Skeletal muscle cell (primary cell): ENCODE results near the gene ARPC2.
A peak's percentile ranks its signal among the peaks of the same experiment; 100 is the strongest.
"Not testable (repeated sequence)": the region's sequence is repeated elsewhere in the genome, so short reads cannot be mapped to it uniquely, and the experiment has no call there.

Experiments
- DNase-seq: peaks from one replicate; pipeline ENCODE4 v3.0.0-alpha.2; 2010; ENCODE audit warnings: low read depth
- H3K4me3 ChIP-seq: 2 replicates; pipeline ENCODE4 v1.5.1; 2011; ENCODE audit warnings: low read depth, mild to moderate bottlenecking, control low read depth, low read length, moderate library complexity

ARPC2 gene

DNA sequence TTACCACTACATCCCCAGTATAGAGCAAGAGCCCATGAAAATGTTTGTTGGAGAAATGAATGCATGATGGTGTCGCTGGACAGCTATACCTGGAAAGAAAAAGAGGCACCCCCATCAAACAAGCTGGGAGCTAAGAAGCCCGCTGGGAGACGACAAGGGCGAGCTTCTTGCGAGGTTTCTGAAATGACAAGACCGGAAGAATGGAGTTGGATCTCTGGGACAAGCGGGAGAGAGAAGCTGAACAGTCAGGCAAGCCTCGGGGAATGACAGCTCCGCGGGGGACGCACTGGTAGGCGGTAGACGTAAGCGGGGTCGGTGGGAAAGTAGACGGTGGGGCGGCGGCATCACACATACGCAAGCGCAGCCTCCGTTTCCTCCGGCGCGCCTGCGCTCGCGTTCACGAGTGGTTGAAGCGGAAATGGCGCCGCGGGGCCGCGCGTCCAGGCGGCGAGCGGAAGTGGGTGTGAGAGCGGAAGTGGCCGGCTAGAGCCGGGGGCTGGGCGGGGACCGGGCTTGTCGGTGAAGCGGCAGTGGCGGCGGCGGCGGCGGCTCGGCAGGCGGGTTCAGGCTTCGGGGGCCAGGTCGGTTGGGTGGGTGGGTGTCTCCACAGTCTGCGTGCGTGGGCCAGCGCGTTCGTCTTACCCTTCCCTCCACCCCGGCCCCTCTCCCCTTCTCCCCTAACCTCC is at the start of gene ARPC2:
TSS of gene ARPC2 (plus strand) at position 516 of the 686 bp plus-strand sequence. CDS start 282 bp downstream, outside the sequence.
- H3K4me3 ChIP-seq = peak within 1 kb of the TSS; percentile 99
- peak; percentile 93 for DNase-seq

DNA sequence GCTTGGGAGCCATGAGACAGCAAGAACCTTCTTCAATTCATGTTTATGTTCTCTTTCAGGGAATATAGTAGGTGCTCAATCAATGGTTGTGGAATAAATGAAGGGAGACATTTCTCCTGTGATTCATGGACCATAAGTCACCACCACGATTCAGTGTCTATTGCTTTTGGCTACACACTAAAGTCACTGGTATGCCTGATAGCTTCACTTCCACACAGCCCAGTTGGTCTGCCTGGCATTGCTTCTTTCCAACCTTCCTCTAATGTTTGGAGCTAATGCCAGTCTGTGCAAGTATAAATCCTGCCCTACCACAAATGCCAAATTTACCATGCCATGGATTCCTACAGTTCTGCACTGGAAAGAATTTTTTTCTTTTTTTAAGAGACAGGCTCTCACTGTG is 49.0 kb upstream of the ARPC2 start:
- no peak for DNase-seq
- no peak overlapping the region for H3K4me3 ChIP-seq

DNA sequence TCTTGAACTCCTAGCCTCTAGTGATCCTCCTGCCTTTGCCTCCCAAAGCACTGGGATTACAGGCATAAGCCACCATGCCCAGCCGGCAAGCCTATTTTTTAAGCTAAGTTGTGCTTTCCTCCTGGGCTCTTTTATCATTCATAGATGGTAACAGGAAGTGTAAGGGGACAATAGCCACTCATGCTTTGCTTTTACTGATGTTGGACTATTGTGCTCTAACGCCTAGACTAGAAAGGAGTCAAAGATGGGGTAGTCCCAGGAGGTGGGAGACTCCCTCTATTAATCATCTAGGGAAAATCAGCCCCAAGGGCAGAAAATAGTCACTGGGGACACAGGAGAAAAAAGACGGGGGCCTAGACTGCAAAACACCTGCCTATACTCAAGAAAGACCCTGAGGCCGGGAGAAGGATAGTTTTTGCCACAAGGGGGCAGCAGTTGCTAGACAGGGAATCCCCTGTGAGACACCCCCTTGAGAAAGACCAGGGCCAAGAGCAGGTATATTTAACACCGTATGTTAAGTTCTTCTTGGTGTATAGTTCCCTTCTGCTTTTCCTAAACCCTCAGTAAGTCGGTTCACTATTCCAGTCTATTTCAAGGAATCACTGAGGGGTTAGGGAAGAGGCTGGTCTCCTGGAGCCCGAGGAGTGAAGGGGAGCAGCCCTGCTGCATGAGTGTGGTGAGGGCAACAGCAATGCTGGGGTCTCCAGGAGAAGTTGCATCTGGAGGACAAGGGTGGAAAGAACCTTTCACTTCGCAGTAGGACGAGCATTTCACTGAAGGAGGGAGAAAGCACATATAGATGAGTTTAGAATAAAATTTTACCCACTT is 48.1 kb upstream of the ARPC2 start:
- DNase-seq = no peak

DNA sequence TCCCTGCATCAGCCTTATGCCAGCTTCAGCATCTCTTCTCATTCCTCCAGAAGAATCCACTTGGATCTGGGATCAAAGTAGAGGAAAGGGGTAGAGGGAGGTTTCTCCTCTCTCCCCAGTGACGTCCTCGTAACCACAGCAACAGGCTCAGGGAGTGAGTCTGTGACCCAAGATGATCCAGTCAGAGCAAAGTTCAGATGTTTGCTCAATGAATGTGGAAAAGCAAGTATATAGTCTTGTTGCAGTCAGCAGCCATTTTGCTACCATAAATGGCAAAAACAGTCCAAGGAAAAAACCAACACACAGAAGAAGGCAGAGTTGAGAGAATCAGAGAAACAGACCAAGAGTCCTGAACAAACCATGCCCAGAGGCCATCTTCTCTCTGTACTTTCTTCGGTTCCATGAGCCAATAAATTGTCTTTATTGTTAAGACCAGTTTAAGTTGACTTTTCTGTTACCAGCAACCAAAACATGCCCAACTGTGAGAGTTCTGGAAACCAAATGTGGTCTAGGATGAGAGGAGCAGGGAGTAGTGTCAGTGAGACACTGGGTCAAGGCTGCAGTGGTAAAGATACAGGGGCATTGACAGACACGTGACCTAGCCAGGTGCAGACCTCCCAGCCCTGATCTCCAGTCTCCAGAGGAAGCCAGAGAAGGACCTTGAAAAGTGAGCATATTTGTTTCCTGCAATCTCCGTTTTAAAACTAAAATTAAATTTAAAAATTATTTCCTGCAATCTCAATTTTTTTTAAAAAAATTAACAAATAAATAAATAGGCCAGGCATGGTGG is 47.0 kb upstream of the ARPC2 start:
- H3K4me3 ChIP-seq = no peak overlapping the region
- DNase-seq = no peak

More for the DNA sequence above, 48.1 kb upstream of the ARPC2 start:
- no peak overlapping the region for H3K4me3 ChIP-seq

DNA sequence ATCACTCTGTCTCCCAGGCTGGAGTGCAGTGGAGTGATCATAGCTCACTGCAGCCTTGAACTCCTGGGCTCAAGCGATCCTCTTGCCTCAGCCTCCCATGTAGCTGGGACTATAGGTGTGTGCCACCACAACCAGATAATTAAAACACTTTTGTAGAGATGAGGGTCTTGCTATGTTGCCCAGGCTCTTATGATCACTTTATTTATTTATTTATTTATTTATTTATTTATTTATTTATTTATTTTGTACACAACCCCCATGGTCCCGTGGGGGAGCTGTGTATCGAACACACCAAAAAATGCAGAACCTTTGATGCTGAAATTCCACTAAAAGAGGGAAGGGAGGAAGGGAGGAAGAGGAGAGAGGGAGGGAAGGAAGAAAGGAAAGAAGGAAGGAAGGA is 45.2 kb upstream of the ARPC2 start:
- H3K4me3 ChIP-seq, DNase-seq: not testable (repeated sequence)

DNA sequence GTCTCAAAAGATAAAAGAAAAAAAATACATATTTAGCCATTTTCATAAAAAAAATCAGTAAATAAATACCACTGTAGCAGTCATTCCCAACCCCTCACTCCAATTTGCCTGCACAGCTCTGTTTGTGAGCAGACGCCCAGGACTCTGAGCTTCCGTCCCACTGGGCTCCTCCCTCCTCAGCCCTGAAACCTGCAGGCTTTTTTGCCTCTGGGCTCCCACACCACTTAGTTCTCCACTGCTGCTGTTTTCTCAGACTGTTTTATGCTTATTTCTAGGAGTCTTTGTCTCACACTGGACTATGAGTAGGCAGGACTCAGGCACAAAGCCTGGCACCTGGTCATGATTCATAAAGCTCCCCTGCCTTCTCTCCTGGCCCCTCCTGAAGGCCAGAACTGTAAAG is 44.1 kb upstream of the ARPC2 start:
- no peak overlapping the region for H3K4me3 ChIP-seq
- no peak for DNase-seq

DNA sequence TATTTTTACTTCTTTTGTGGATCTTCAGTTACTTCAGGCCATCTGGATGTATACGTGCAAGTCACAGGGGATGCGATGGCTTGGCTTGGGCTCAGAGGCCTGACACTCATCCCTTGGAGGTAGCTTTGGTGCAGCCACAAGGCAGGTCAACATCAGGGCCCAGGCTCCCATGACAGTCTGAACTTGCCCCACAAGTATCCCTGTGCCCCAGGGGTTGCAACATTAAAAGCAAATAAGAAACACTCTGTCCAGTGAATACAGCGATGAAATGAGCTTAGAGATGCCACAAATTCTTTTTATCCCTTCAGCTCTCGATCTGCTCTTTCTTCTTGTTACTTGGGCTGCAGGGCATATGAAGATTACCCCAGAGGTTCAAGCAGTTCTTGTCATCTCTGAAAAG is 37.2 kb upstream of the ARPC2 start:
- H3K4me3 ChIP-seq = no peak overlapping the region
- DNase-seq = no peak

DNA sequence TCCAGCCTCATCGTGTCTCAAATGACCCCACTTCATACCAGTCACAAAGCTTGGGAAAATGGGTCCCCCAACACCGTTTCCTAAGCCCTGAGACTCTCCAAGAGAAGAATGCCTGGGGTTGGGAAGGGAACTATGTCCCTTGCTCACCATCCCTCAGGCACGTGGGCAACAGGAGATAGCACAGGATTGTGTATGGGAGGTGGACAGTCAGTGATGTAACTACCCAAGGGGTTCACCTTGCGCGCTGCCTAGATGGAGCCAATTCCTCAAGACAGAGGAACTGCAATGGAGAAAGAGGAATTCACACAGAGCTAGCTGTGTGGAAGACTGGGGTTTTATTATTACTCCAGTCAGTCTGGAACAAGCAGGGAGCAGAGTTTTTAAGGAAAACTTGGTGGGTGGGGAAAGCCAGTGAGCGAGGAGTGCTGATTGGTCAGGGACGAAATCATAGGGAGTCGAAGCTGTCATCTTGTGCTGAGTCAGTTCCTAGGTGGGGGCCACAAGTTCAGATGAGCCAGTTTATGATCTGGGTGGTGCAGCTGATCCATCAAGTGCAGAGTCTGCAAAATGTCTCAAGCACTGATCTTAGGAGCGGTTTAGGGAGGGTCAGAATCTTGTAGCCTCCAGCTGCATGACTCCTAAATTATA is 36.4 kb upstream of the ARPC2 start:
- no peak overlapping the region for H3K4me3 ChIP-seq
- no peak for DNase-seq

DNA sequence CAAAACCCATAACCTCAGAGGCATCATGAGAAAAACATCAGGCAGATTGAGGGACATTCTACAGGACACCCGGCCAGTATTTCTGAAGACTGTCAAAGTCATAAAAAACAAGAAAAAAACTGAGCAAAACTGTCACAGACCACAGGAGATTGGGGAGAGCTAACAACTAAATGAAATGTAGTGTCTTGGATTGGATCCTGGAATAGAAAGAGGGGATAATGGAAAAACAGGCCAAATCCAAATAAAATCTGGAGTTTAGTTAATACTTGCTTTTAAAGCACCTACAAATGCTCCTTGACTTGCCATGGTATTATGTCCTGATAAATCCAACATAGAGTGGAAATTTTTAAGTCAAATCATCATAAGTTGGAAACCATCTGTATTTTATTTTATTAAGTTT is 32.7 kb upstream of the ARPC2 start:
- DNase-seq = no peak
- H3K4me3 ChIP-seq = no peak overlapping the region

DNA sequence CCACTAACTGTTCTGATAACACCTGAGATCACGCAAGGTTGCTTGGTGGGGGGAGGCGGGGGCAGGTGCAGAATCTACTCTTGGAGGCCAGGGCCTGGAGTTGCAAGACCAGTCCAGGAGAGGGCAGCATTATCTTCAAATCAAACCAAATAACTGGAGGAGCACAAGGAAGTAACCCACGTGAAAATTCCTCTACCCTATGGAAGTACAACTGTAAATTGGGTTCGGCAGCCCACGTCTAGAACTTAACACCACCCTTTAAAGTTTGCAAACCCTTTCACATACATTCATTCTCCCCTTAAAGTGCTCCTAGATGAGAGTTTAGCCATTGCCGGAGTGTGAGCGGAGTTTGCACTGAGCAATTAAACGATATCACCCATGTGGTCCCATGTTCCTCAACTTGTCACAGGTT is 30.6 kb upstream of the ARPC2 start:
- DNase-seq = peak; percentile 20
- no peak overlapping the region for H3K4me3 ChIP-seq

DNA sequence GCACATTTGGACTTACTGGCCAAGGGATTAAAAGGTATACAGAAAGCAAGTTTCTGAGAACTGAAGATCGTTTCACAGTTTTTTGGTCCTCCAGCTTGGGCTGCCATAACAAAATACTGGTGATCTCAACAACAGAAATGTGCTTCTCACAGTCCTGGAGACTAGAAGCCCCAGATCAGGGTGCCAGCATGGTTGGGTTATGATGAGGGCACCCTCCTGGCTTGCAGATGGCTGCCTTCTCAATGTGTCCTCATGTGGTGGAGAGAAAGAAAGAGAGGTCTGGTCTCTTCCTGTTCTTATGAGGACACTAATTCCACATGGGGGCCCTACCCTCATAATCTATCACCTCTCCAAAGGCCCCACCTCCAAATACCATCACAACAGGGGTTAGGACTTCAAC is 30.1 kb upstream of the ARPC2 start:
- no peak overlapping the region for H3K4me3 ChIP-seq
- no peak for DNase-seq

DNA sequence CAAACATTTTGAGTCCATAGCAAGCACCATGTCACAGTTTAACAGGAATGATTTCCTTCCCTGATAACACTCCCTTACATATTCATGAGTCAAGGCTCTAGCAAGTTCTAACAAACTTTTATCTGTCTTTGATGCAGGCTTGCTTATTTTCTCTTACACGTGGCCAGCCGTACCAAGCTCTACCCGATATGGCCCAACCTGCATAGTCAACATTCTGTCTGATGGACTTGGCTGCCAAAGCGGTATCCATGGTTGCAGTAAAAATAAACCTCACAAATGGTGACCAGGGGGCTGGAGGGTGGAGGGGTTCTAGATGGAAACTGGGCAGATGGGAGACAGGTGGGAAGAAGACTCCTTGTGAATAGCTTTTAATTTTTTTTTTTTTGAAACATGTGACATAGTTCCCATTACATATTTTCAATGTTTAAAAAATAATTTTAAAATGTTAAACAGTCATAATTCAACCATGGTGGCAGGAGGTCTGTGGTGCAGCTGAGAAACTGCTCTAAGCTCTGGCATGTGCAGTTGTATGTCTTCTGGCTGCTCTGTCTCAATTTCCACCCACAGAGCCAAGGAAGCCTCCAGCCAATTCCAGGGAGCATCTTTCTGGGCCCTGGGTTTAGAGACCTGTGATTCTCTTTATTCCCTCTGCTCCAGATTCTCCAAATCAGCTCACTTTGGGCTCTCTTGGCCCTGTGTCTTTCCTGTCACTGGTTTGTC is 29.5 kb upstream of the ARPC2 start:
- no peak overlapping the region for H3K4me3 ChIP-seq
- no peak for DNase-seq

DNA sequence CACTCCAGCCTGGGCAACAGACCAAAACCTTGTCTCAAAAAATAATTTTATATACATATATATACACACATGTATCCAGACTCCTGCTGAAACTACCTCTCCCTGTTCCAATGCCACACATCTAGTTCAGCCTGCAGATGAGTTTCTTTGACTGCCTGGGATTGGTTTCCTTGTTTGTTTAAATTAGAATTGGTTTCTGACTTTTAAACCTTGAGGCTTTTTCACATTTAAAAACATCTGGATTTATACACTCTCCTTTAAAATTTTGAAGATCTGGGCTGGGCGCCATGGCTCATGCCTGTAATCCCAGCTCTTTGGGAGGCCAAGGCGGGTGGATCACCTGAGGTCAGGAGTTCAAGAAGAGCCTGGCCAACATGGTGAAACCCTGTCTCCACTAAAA is 28.5 kb upstream of the ARPC2 start:
- DNase-seq = no peak
- H3K4me3 ChIP-seq = no peak overlapping the region

DNA sequence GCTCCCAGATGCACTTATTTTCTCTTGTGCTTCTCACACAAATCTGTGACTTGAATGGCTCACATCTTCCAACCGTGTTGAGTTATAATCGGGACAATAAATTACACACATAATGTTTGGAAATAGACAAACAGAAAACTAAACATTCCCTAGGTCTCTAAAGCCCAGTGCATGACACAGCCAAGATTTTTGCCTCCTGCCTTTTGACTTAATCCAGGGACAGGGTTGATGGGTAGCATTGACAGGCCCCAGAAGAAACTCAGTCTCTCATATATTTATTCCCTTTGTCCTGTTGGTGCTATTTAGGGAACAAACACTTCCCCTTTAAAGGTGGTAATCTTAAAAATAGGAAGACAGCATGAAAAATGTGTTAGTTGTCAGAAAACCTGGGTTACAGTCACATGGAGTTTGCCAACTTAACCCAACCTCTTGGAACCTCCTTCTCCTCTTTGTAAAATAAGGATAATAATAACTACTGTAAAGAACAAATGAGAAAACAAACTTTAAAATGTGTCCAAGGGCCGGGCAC is 24.0 kb upstream of the ARPC2 start:
- no peak for DNase-seq
- no peak overlapping the region for H3K4me3 ChIP-seq

DNA sequence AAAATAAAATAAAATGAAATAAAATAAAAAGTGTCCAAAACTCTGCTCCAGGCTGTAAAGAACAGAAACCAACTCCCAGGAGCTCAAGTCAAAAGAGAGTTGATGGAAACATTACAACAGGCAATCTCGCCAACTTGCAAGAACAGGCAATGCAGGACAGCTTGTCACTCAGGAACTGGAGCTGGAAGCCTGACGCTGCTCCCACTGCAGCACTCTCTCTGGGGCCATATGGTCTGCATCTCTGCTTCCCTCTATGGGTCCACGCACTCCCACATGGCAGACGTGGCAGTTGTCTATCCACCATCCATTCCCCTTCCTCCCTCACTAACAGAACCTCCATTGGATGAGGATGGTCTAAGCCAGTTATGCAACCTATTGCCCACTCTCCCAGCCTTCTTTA is 23.3 kb upstream of the ARPC2 start:
- DNase-seq = no peak

DNA sequence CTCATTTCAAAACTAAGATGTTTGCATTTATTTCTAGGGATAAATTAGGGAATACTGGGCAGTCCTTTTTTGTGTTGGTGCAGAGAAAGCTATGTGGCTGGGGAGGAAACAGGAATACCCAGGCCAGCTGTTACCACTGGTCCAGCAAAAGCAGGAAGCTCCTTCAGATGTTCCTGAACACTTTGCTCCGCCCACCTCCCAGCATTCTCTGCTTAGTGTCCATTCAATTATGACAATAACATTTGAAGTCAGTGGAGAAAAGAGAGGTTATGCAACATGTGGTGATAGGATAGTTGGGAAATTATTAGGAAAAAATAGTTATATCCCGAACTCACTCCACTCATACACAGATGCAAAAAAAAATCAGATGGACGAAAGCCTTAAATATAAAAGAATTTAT is 22.1 kb upstream of the ARPC2 start:
- H3K4me3 ChIP-seq = no peak overlapping the region

More for the DNA sequence above, 23.3 kb upstream of the ARPC2 start:
- H3K4me3 ChIP-seq = no peak overlapping the region

DNA sequence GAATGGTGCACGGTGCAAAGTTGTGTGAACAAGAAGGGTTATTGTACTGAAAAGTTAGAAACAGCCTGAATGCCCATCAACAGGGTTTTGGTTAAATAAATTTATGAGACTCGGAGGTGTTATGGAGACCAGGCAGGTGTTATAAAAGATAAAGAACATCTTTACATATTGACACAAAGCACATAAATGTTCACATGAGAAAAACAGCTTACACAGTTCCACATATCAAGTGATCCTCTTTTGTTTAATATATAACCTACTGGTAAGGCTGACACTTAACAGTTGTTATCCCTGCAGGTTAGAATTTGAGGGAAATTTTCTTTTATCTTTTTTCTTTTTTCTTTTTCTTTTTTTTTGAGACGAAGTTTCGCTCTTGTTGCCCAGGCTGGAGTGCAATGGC is 20.0 kb upstream of the ARPC2 start:
- H3K4me3 ChIP-seq = no peak overlapping the region
- DNase-seq = no peak

More for the DNA sequence above, 22.1 kb upstream of the ARPC2 start:
- no peak for DNase-seq

DNA sequence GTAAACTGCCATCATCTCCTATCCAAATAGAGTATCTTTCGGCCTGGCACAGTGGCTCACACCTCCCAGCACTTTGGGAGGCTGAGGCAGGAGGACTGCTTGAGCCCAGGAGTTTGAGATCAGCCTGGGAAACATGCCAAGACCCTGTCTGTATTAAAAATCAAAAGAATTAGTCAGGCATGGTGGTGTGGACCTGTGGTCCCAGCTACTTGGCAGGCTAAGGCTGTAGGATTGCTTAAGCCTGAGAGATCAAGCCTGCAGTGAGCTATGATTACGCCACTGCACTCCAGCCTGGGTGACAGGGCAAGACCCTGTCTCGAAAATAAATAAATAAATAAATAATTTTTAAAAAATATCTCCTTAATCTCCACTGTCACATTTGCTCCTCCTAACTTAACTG is 14.7 kb upstream of the ARPC2 start:
- no peak overlapping the region for H3K4me3 ChIP-seq
- DNase-seq = no peak

DNA sequence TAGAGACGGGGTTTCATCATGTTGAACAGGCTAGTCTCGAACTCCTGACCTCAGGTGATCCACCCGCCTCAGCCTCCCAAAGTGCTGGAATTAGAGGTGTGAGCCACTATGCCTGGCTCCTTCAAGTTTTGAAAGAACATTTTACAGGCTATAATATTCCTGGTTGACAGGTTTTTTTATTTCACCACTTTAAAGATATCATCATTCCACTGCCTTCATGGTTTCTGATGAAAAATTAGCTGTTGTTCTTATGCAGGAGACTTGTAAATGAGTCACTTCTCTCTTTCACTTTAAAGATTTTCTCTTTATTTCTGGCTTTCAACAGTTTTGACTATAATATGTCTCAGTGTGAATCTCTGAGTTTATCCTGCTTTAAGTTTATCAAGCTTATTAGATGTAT is 7.9 kb upstream of the ARPC2 start:
- no peak overlapping the region for H3K4me3 ChIP-seq
- no peak for DNase-seq
